NCI-H2196 treated with DMSO at 0.1 percent for 48 hours (cell line): ENCODE measurements around the gene TRNP1.

Experiments used
- DNase-seq: peaks from one replicate; lab custom pipeline; 2025; ENCODE audit not compliant: unreplicated experiment; lab: John Stamatoyannopoulos, UW

TRNP1 gene

GRCh38 chr1:27000817-27001460 is 7.4 kb downstream of the TRNP1 start:
- DNase-seq, result no peak

GRCh38 chr1:27001570-27002360 is 8.3 kb downstream of the TRNP1 start:
- DNase-seq, result no peak

DNA sequence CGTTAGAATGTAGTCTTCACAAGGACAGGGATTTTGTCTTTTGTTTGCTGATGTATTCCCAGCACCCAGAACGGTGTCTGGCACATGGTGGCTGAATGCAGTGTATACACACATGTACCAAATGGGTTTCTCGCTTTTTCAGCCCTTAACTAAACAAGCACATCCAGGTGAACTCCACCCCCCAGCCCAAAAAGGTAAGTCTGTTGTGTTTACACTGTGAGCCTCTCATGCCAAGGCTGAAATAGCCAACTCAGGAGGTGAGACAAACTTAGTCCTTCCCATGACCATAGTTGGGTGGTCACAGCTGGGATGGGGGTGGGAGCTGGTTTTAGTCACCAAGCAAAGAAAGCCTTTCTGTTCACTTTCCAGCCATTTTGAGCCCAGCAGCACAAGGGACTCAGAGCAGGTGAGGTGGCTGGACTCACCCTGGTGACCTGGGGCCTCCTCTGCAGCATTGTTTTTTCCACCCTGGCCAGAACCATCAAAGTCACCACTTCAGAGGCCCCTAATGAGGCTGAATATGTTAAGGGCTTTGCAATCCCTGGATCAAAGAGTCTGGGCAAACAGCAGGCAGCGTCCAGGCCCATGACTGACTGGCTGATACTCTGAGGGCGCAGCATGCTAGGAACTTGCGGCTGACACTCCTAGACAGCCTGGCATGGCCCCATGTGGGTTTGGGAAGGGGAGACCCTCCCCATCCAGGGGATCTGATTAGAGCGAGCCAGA is 10.4 kb downstream of the TRNP1 start:
- no peak for DNase-seq

GRCh38 chr1:27004471-27005165 is 11.1 kb downstream of the TRNP1 start:
- no peak for DNase-seq

GRCh38 chr1:27005166-27005530 is 11.7 kb downstream of the TRNP1 start:
- no peak for DNase-seq

GRCh38 chr1:27005648-27006496 is 12.4 kb downstream of the TRNP1 start:
- no peak for DNase-seq

GRCh38 chr1:27006683-27007082 is 13.2 kb downstream of the TRNP1 start:
- no peak for DNase-seq

DNA sequence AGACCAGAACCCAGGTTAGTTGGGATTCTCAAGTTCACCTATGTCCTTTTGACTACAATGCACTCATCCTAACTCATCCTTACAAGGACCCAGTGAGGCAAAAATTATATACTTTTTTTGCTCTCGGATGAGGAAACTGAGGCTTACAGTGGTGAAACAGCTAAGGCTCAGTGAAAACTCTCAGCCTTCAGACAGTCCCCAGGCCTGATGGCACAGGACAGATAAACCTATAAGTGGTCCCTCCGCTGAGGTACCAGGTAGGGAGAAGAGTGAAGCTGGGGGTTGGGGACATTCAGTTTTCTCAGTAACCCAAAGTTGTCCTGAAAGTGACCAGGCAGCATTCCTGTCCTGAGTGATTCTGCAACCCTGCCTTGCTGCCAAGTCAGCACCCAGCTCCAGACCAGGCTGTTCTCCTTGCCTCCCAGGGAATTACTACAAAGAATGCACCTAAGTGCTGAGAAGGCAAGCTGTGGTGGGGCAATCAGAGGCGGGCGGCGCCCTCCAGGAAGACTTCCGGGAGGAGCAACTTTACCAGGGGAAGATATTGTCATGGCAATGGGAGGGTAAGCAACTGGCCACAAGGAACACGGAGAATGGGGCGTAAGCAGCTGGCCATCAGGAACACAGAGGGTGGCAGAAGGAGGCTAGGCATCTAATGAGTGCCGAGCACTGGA is 14.6 kb downstream of the TRNP1 start:
- DNase-seq, result no peak

DNA sequence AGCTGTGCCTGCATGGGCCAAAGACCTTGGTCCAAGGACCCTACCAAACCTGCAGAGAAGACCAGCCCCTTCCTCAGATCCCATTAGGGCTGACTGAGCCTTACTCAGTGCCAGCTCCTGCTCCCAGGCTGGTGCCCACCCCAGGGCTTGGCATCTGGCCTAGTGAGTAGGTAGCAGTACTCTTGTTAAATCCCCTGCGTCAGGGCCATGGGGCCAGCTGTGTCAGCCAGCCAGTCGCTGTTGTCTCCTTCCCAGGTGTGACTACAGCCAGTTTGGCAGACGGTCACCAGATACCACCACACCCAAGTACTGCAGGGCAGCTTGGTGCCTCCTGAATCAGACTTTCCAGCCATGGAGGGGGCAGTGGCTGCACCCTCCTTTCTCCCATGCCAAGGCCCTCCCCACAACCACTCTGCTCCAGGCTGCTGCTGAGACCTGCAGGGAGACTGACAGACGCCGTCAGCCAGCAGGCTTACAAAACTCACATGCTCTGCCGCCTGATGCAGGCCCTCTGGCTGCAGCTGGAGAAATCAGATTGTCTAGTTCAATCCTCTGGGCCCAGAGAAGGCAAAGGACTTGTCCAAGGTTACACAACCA is 16.2 kb downstream of the TRNP1 start:
- DNase-seq, result peak; percentile 54

GRCh38 chr1:27010226-27010994 is 16.9 kb downstream of the TRNP1 start:
- no peak for DNase-seq

GRCh38 chr1:27011058-27011764 is 17.7 kb downstream of the TRNP1 start:
- no peak for DNase-seq

- DNase-seq, result no peak
Observed at GRCh38 chr1:27011976-27012563, 18.6 kb downstream of the TRNP1 start.

GRCh38 chr1:27015260-27015659 is 21.8 kb downstream of the TRNP1 start:
- no peak for DNase-seq

DNA sequence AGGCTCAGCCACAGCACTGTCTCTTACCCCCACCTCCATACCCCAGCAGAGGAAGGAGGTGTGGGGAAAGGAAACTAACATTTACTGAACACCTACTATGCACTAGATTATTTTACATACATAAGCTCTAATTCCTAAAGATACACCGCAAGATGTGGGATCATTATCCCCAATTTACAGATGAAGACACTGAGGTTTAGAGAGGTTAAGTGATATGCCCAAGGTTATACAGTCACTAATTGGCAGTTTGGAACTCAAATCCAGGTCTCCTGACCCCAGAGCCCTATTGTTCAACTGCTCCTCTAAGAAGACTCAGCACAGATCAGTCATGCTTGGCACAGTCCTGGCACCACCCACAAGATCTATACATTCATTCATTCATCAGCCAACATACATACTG is 22.9 kb downstream of the TRNP1 start:
- no peak for DNase-seq

GRCh38 chr1:27017207-27017606 is 23.7 kb downstream of the TRNP1 start:
- no peak for DNase-seq

- DNase-seq, result no peak
Observed at GRCh38 chr1:27018316-27018715, 24.8 kb downstream of the TRNP1 start.

- no peak for DNase-seq
Observed at GRCh38 chr1:27021354-27022031, 28.0 kb downstream of the TRNP1 start.
